ENCODE results near the gene KCNH3.
"Not testable (repeated sequence)": the region's sequence is repeated elsewhere in the genome, so short reads cannot be mapped to it uniquely, and the experiment has no call there.

Gene KCNH3, protein sequence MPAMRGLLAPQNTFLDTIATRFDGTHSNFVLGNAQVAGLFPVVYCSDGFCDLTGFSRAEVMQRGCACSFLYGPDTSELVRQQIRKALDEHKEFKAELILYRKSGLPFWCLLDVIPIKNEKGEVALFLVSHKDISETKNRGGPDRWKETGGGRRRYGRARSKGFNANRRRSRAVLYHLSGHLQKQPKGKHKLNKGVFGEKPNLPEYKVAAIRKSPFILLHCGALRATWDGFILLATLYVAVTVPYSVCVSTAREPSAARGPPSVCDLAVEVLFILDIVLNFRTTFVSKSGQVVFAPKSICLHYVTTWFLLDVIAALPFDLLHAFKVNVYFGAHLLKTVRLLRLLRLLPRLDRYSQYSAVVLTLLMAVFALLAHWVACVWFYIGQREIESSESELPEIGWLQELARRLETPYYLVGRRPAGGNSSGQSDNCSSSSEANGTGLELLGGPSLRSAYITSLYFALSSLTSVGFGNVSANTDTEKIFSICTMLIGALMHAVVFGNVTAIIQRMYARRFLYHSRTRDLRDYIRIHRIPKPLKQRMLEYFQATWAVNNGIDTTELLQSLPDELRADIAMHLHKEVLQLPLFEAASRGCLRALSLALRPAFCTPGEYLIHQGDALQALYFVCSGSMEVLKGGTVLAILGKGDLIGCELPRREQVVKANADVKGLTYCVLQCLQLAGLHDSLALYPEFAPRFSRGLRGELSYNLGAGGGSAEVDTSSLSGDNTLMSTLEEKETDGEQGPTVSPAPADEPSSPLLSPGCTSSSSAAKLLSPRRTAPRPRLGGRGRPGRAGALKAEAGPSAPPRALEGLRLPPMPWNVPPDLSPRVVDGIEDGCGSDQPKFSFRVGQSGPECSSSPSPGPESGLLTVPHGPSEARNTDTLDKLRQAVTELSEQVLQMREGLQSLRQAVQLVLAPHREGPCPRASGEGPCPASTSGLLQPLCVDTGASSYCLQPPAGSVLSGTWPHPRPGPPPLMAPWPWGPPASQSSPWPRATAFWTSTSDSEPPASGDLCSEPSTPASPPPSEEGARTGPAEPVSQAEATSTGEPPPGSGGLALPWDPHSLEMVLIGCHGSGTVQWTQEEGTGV

DNA sequence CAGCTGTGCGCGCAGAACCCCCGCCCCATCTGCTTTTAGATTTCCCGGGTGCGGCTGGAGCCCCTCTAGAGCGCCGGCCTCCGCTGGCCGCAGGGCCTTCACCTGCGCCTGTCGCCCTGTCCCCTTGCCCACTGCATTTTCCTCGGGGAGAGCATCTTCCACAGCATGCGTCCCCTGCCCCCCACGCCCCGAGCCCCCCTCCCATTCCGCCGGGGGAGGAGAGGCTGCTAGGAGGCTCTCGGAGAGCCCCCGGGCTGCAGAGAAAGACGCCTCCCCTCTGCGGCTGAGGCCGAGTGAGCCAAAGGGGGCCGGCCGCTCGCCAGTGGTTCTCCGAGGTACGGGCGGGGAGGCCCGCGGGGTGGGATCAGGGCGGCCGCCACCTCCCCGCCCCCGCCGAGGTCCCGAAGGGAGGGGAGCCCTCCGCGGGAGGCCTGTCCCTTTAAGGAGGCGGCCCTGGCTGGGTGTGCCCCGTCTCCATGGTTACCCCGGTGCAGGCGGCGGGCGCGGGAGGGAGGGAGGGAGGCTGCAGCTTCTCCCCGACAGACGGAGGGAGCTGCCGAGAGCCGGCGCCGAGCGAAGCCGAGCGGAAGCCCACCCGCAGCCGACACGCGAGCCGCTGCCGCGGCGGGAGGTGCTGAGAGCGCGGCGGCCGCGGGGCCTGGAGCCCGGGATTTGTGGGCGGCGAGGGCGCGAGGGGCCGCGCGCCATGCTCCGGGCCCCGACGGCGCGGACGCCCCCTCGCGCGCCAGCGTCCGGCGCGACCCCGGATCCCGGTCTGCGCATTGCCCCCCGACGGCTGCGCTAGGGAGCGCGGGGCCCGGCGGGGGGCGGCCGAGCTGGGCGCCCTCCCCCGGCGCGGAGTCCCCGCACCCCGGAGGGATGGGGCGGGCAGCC, at the start of gene KCNH3:
KCNH3 (plus strand) TSS at position 521 of the 894 bp plus-strand sequence. CDS start 387 bp downstream, outside the sequence.
- no peak for FAIRE-seq

DNA sequence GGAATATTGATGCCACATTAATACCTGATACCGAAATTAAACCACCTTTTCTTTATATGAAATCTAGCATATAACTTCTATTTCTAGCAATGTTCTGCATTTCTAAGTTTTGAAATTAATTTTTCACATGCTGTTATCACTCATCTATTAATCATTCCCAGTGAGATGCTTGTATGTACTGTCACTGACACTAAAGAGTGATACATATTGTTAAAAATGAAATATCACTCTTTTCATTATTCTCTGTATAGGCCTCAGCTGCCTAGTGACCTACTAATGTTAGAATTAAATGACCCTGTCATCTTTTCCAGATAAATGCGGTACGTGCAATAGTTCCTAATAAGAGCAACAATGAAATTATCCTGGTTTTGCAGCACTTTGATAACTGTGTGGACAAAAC, 49.7 kb upstream of the KCNH3 start:
- no peak for FAIRE-seq

DNA sequence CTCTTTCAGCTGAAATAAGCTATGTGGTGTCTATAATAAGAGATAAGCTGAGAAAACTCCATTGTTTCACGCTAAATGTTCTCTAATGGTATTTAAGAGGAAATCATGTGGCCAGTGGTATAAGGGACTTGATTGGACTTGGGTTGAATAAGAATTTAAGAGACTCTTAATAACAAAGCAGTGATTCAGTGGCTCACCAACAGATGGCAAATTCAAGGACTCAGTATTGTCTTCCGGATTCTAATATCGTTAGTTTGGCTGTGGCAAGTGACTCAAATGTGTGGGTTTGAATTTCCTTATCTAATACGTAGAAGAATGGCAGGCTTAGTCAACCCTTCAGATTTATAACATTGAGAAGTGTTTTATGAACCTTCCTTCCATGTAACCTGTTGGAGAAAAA, 49.1 kb upstream of the KCNH3 start:
- no peak for FAIRE-seq

DNA sequence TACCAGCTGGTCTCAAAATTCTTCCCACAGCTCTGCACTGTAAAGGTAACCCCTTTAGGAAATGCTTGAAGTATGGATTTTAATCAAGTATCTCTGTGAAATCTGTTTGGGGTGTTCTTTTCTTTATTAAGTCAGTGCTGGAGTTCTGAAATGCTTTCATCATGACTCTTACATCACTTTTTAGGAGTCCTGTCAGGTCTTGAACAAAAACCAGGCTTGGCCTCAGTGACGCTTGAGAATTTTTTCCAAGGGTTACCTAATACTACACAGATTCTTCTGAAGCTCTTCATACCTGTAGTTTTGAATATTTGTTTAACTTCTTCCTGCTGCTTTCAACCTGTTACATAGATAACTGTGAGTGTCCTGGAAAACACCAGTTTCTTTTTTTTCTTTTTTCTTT, 47.0 kb upstream of the KCNH3 start:
- no peak for FAIRE-seq

DNA sequence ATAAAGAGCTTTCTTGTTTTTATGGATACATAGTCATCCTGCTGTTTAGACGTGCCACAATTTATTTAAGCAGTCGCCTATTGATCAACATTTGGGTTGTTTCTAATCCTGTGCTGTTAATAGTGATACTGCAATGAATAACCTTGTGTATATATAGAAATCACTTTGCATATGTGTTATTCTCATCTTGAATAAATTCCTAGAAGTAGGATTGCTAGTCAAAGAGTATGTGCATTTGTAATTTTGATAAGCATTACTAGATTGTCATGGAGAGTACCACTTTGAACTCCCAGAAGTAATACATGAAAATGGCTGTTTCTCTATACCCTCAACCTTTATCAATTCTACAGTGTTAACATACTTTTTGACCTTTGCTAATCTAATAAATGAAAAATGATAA, 44.9 kb upstream of the KCNH3 start:
- FAIRE-seq, result no peak

DNA sequence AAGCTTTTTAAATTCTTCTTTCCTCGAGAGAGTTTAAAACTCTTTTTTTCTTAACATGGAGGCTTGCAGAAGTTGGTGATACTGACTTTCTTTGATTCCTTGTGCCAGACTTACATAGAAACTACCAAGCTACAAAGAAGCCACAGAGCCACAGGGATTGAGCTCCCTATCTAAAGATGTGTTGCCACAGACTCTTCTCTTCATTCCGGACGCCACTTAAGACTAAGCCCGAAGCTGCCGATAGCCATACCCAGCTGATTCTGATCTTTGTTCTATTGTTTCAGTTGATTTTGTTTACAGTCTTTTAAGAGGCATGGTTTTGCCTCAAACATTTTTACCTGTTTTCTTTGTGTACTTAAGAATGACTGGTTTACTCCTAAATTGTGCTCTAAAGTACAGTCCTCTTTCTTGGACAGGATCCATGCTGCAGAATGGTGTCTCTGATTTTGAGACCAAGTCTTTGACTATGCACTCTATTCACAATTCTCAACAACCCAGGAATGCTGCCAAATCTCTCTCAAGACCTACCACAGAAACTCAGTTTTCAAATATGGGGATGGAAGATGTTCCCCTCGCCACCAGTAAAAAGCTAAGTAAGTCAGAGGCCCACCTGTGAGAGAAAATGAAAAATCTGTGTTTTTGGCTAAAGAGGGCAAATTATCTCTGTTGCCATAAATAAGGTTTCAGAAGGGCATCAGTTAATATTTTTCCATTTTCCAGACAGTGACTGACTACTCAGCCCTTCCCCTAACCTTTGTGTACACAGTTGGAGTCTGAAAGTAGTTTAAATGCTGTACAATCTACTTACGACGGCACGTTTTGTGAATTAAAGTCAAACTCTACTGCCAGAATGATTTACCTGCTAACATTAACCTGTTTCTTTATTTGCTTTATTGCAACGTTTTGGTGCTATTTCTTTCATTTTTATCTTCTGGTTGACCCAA, 42.1 kb upstream of the KCNH3 start:
- FAIRE-seq, result no peak

DNA sequence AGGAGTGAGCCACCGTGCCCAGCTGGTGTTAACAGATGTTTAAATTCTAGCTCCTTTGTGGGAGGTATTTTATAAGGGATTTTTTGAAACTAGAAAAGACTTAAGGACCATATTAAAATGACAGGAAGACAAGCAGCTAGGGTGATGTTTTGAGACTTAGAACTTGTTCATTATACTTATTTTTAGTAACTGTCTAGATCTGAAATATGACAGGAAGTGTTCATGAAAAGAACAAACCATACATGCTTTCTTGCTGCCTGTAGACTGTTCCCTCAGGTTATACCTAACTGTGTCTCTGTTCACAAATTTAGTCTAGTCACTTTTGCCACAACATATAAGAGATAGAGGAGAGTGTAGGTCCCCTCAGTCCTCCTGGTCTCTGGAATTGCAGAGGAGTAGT, 36.9 kb upstream of the KCNH3 start:
- FAIRE-seq, result no peak

DNA sequence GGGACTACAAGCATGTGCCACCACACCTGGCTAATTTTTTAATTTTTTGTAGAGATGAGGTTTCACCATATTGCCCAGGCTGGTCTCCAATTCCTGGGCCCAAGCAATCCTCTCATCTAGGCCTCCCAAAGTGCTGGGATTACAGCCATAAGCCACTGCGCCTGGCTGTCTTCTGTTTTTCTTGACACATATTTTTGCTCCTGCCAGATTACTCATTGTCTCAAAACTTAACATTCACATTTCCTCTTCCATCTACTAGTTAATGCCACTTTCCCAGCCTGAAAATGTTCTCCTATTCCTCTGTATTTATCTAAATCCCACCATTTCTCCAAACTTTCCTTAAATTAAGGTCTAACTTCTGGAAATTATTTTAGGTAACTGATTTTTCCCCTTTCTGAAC, 36.2 kb upstream of the KCNH3 start:
- FAIRE-seq, result no peak

DNA sequence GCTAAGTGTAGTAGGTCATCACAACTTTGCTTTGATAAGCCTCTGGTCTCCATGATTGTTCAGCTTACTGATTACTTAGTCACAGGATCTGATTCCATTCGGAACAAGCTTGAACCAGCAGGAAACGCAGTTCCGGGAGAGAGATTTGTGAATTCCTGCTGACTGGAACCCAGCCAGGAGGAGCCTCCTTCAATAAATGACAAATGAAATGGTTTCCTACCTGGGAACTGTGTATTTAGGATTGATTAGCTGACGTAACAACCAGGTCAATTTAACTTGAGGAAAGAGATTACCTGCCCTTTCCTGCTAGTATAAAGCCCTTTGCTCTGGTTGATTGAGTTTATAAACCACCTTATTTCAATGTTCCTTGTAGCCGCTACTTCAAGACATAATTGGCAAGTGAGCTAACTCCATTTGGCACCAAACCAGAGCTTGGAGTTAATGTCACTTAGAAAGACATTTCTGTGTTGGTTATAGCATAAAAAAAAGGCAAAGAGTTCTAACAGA, 35.1 kb upstream of the KCNH3 start:
- no peak for FAIRE-seq

DNA sequence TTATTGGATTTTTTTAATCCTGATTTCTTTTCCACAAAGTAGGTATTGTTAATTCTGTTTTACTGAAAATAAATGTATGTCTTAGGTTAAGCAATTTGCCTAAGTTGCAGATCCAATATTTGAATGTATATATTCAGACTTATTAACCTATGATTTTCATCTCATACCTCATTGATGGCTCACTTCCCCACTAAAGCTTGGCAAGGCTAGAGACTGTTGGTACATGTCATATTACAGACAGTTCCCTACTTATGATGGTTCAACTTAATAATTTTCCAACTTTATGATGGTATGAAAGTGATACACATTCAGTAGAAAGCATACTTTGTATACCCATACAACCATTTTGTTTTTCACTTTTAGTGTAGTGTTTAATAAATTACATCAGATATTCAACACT, 33.2 kb upstream of the KCNH3 start:
- FAIRE-seq, result no peak

DNA sequence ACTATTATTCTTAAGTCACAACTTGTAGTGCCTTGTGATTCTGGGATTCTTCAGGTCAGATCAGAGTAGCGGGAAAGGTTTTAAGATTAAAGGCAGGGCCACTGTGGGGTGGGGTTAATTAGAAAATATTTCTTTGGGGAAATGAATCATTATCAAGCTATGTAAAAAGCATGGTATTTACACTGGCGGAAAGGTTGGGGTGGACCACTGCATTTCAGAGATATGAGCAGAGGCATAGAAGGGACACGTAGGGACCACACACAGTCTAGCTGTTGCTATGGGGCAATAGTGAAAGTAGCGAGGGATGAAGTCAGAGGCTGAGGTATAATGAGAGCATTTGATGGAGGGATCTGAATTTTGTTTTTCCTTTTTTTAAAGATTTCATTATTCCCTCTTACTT, 31.7 kb upstream of the KCNH3 start:
- no peak for FAIRE-seq

DNA sequence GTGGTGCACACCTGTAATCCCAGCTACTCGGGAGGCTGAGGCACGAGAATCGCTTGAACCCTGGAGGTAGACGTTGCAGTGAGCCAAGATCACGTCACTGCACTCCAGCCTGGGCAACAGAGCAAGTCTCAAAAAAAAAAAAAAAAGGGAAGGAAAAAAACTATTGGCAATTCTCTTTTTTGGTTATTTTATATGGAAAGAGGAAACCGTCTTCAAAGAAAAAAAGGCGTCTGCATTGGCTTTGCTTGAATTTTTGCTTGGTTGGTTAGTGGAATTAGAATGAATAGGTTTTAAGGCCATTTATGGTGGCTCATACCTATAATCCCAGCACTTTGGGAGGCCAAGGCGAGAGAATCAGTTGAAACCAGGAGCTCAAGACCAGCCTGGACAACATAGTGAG, 29.1 kb upstream of the KCNH3 start:
- FAIRE-seq, result not testable (repeated sequence)

DNA sequence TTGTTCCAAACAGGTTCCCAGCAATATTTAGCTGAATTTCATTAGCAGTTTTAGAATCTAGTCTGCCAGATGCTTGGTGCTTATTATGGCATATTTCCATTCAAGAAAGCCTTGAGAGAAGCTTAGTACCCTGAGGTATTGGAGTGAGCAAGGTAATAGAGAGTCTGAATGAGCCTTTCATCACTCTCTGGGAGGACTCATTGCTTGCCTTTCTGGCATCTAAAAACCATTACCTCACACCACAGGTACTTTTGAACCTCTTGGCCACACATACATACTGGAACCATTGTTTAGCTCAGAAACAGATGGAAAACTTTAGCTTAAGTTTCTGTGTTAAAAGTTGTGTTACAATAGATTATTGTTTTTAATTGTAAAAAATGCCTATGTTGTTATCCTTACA, 27.4 kb upstream of the KCNH3 start:
- no peak for FAIRE-seq

DNA sequence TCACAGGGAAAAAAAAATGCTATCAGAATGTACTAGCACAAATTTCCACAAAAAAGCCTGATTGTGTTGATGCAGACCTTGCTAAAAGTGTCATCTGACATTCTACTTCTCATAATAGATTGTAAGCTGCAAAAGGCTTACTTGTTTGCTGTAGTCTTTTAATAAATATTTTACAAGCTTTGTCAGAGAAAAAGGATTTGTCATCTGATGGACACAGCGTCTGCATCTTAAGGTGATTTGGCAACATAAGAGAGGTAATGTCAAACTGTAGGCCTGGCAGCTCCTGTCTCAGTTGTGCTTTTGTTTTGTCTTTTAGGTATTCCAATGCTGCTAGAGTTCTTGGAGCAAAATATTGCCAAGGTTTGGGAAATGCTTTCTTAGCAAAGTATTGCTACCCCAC, 26.3 kb upstream of the KCNH3 start:
- no peak for FAIRE-seq

DNA sequence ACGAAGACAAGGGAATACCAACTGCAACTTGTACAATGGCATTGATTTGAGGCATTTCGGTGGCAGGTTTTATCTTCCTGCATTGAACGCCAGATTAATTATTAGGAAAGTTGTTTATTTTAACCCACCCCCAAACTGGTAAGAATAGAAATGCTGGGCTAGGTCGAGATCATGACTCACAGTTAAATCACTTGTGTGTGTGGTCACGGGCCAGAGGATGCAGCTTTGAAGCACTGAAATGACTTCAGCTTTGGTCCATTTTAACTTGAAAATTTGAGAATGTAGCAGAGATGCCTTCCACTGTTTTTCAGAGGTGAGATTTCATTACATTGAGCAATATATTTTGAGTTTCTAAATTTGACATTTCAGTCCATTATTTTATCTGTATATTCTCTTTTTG, 23.6 kb upstream of the KCNH3 start:
- no peak for FAIRE-seq

DNA sequence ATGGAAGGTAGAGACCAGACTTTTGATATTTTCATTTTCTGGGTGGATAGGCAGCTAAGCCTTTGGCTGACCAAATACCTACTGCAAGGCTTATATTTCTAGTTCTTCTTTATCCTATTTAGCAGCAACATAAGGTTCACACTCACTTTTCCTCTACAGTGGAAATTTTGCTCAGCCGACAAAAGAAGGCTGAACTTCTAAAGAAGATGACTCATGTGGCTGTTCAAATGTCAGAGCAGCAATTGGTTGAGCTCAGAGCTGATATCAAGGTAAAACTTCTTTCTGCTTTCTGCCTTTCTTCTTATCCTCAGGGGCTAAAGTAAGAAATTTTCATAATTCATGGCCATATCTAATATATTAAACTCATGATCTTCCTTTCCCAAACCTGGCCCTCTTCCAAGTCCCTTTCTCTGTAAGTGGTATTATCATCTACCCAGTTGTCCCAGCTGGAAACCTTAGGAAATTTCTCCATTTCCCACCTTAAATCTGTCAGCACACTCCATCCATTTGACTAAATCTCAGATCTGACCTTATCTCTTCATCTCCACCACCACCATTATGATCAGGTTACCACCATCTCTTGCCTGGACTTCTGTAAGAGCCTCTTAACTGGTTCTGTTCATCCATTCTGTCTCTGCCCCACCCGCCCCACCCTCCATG, 19.8 kb upstream of the KCNH3 start:
- FAIRE-seq, result no peak

DNA sequence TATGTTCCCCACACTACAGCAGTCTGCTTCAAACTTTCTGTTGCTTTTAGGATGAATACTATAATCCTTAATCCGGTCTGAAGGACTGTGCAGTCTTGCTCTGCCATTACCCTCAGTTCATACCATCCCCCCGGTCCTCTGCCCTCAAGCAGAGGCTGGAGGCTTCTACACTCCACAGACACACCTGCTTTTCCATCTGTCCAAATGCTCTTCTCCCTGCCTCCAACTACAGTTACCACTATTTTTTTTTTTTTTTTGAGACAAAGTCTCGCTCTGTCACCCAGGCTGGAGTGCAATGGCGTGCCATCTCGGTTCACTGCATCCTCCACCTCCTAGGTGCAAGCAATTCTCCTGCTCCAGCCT, 19.3 kb upstream of the KCNH3 start:
- no peak for FAIRE-seq

DNA sequence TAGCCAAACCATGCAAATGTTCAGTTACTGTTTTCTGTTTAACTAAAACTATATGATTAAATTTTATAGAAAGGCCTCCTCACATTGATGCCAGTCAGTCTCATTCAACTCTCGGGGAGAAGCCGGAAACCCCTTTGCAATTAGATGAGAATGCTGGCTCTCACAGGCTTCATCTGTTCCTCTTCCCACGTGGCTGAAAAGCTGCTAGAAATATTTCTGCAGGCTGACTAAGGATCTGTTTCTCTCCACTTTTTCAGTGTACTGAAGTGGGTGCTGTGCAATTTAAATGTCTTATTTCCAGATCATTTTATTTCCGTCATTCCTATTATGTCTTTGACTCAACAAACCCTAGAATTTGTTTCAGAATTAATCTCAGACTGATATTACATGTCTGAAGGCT, 17.4 kb upstream of the KCNH3 start:
- no peak for FAIRE-seq

DNA sequence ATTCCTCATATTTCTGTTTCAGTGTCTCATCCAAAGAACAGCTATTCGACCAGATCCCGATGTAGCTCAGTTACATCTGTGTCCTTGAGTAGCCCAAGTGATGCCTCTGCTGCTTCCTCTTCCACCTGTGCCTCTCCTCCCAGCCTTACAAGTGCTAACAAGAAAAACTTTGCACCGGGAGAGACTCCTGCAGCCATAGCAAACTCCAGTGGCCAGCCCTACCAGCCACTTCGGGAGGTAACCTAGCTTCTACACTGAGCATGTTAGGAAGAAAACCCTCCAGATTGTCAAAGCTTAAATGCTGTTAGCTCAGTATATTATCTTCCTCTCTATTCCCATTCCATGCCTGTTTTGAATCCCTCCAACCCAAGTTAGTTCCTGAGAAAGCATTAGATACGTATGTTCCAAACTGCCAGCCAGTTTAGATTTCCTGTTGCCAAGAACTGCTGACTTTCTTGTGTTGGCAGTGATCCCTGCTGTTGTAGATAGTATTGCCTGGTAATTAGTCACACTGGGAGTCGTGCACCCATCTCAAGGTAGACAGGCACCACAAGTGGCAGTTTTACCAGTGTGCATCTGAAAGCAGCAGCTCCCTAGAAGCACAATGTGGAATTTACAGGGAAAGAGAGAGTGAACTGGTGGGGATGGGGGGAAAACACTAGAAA, 14.0 kb upstream of the KCNH3 start:
- FAIRE-seq, result no peak

DNA sequence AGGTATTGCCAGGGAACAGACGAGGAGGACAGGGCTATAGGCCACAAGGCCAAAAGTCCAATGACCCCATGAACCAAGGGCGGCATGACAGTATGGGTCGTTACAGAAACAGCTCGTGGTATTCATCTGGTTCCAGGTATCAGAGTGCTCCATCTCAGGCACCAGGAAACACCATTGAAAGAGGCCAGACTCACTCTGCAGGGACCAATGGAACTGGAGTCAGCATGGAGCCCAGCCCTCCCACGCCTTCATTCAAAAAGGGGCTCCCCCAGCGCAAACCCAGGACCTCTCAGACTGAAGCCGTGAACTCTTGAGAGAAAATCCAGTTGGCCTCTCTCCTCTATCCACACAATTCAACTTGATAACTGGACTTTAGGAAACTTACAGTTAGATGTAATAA, 12.9 kb upstream of the KCNH3 start:
- no peak for FAIRE-seq
